Measurements from ENCODE around the gene MARCKSL1. TPM values are rescaled to one million over a fixed set of nuclear protein-coding genes. Genes with fewer than 3 reads are reported as not detected.

Gene MARCKSL1
- total and polyA plus RNA-seq, 2 of the 8 experiments (the other 6 are each of a cell fraction or from before 2014, with no cell fraction given) = 536 to 558 TPM

DNA sequence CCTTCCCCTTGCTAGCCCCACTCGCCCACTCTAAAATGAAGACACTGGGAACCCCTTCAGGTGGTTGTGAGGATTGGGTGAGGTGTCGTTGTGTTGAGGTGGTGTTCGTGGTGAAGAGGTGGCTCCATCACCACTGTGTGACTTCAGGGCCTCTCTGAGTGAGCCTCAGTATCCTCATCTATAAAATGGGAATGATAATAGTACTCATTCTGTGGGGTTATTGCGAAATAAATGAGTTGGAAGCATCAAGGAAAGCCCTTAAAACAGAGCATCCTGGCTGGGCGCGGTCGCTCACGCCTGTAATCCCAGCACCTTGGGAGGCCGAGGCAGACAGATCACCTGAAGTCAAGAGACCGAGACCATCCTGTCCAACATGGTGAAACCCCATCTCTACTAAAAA is 6.7 kb upstream of the MARCKSL1 start:
- no peak overlapping the region for H3K23ac ChIP-seq (ENCODE audit: insufficient read length)
- H4K91ac ChIP-seq (replicated peaks; ENCODE audit: insufficient read length, low read length) = no peak overlapping the region
- no peak overlapping the region for H2BK120ac ChIP-seq (replicated peaks; ENCODE audit: low read depth, low read length)
- H3K56ac ChIP-seq (replicated peaks; ENCODE audit: insufficient read length, low read depth, low read length) = no peak overlapping the region
- H3K79me1 ChIP-seq (ENCODE audit: low read depth, low read length) = no peaks in the 10 kb centered on the region
- H2BK15ac ChIP-seq (ENCODE audit: low read length) = no peak overlapping the region
- H2BK12ac ChIP-seq (ENCODE audit: low read depth, low read length) = no peak overlapping the region
- H2BK20ac ChIP-seq (ENCODE audit: low read length) = no peak overlapping the region
- no peaks in the 10 kb centered on the region for H3K36me3 ChIP-seq (ENCODE audit: control insufficient read depth in 2 of 4, insufficient read depth in 4 of 4, low read length in 3 of 4)
- no peak overlapping the region for H3K9ac ChIP-seq (replicated peaks in 1 of 4; ENCODE audit: extremely low read depth in 1 of 4, low read depth in 3 of 4, low read length in 3 of 4)
- H2AFZ ChIP-seq (ENCODE audit: low read length) = no peak overlapping the region
- POLR2A ChIA-PET (ENCODE audit: partially characterized antibody) = interaction anchor here (1.6 to 17.1 kb wide), 5 partner anchors 9 to 132 kb away, joined by 3 to 321 read pairs (median 7); partner anchors contain the start of gene MARCKSL1
- CTCF ChIA-PET (ENCODE audit: partially characterized antibody) = interaction anchor here (1.7 kb wide), 1 partner anchor 8 kb away, joined by 6 read pairs; no protein-coding TSS in a partner anchor
- no peaks in the 10 kb centered on the region for H3K9me3 ChIP-seq (ENCODE audit: insufficient read depth in 2 of 2, low read depth in 1 of 2, low read length in 1 of 2)
- no peak overlapping the region for H3K14ac ChIP-seq (ENCODE audit: insufficient read length)
- DNase-seq (ENCODE audit: low read depth in 1 of 2, low spot score in 2 of 2) (no peak), FAIRE-seq (no peak)
- H3K4me2 ChIP-seq (ENCODE audit: insufficient read depth in 1 of 2, low read depth in 2 of 2, low read length in 2 of 2) = no peak overlapping the region
- H2BK5ac ChIP-seq (ENCODE audit: low read depth, low read length) = no peak overlapping the region
- H4K5ac ChIP-seq (ENCODE audit: insufficient read length, low read depth, low read length) = no peak overlapping the region
- no peaks in the 10 kb centered on the region for H3K79me2 ChIP-seq (ENCODE audit: control insufficient read depth in 1 of 2, insufficient read depth in 2 of 2, low read length in 2 of 2)
- 90% methylated on average over 10 of the region's 10 CpGs; no CpG with 5 or more reads in 1 of the 2 experiments for WGBS, 2 experiments (ENCODE audit: extremely low coverage in 1 of 2, insufficient coverage in 1 of 2, insufficient read length in 1 of 2, insufficient replicate concordance in 2 of 2, low coverage in 1 of 2, low lambda C conversion rate in 2 of 2, missing lambda C conversion rate in 1 of 2)
- H4K20me1 ChIP-seq (replicated peaks in 1 of 2; ENCODE audit: control insufficient read depth in 1 of 2, insufficient read depth in 2 of 2, low read length in 2 of 2) = no peaks in the 10 kb centered on the region
- no peak overlapping the region for H2AK5ac ChIP-seq (ENCODE audit: low read depth, low read length)
- H3K27me3 ChIP-seq (replicated peaks in 1 of 4; ENCODE audit: control insufficient read depth in 3 of 4, extremely low read depth in 1 of 4, insufficient read depth in 3 of 4, low read length in 3 of 4) = no peaks in the 10 kb centered on the region; a peak in 2 of 7 replicates
- TF ChIP-seq CEBPB (IDR thresholded peaks at IDR 0.05; ENCODE audit: low read depth, low read length) = peak; percentile 64
- no peak for TF ChIP-seq EGR1 (IDR thresholded peaks at IDR 0.05; ENCODE audit: borderline replicate concordance, low read depth, low read length)
- no peak overlapping the region for H3K4ac ChIP-seq (replicated peaks; ENCODE audit: insufficient read length, low read depth, low read length)
- H3K4me1 ChIP-seq (replicated peaks in 1 of 4; ENCODE audit: control insufficient read depth in 3 of 4, insufficient read depth in 4 of 4, low read length in 3 of 4) = peaks cover 0 to 8% (median 5%) of the 10 kb centered on the region in 4 experiments; a peak in 6 of 7 replicates
- H3K18ac ChIP-seq (ENCODE audit: extremely low read depth, low read length) = no peak overlapping the region
- no peak overlapping the region for H3K4me3 ChIP-seq (ENCODE audit: extremely low read depth in 1 of 4, insufficient read depth in 2 of 4, low read depth in 3 of 4, low read length in 4 of 4)
- no peak overlapping the region for H3K27ac ChIP-seq (ENCODE audit: low read depth, low read length)
- no peaks in the 10 kb centered on the region for H3K23me2 ChIP-seq (ENCODE audit: low read depth, low read length)
- H4K8ac ChIP-seq (ENCODE audit: extremely low read depth, insufficient read depth, low read length) = no peak overlapping the region; the same call in 1 of the 2 replicates

Measured in H1 (cell line).